ENCODE results near the gene DCAF4L1.

The DCAF4L1 gene

DNA sequence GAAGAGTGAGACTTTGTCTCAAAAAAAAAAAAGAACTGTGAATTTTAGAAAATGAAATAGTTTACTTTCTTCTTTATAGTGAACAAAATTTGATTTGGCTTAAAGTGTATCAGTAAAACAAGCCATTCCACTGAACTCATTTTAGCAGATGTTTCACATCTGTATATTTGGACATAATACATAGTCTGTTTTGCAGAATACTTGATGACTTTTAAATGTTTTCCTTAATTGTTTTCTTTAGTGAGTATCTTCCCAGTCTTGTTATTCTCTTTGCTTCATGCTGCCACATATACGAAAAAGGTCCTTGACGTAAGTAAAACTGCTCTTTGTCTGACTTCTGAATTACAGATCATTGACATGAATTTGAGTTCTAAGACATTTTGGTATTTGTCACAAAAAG, 38.0 kb upstream of the DCAF4L1 start:
- H3K9me3 ChIP-seq (ENCODE audit: insufficient read depth, low read length): no peaks in the 10 kb centered on the region
- TF ChIP-seq EZH2phosphoT487 (IDR thresholded peaks at IDR 0.05; ENCODE audit: low read depth): no peak
- TF ChIP-seq, protein P1, sequence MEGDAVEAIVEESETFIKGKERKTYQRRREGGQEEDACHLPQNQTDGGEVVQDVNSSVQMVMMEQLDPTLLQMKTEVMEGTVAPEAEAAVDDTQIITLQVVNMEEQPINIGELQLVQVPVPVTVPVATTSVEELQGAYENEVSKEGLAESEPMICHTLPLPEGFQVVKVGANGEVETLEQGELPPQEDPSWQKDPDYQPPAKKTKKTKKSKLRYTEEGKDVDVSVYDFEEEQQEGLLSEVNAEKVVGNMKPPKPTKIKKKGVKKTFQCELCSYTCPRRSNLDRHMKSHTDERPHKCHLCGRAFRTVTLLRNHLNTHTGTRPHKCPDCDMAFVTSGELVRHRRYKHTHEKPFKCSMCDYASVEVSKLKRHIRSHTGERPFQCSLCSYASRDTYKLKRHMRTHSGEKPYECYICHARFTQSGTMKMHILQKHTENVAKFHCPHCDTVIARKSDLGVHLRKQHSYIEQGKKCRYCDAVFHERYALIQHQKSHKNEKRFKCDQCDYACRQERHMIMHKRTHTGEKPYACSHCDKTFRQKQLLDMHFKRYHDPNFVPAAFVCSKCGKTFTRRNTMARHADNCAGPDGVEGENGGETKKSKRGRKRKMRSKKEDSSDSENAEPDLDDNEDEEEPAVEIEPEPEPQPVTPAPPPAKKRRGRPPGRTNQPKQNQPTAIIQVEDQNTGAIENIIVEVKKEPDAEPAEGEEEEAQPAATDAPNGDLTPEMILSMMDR (IDR thresholded peaks at IDR 0.05; ENCODE audit: low read depth, low read length): no peak
- H3K36me3 ChIP-seq (replicated peaks; ENCODE audit: low read depth, low read length): peaks cover 49% of the 10 kb centered on the region
- H2AFZ ChIP-seq (ENCODE audit: low read depth, low read length): no peak overlapping the region
- H3K4me3 ChIP-seq (ENCODE audit: low read length): no peak overlapping the region
- no peak overlapping the region for H3K27ac ChIP-seq (ENCODE audit: low read length)
- no peaks in the 10 kb centered on the region for H4K20me1 ChIP-seq (ENCODE audit: insufficient read depth, low read length)
- H3K4me1 ChIP-seq (ENCODE audit: low read length): no peaks in the 10 kb centered on the region
- H3K4me2 ChIP-seq (ENCODE audit: low read length): no peak overlapping the region
- peaks cover 54% of the 10 kb centered on the region for H3K79me2 ChIP-seq (ENCODE audit: low read length)
- H3K27me3 ChIP-seq (ENCODE audit: low read depth, low read length): no peaks in the 10 kb centered on the region
- H3K9ac ChIP-seq (ENCODE audit: low read length): no peak overlapping the region

DNA sequence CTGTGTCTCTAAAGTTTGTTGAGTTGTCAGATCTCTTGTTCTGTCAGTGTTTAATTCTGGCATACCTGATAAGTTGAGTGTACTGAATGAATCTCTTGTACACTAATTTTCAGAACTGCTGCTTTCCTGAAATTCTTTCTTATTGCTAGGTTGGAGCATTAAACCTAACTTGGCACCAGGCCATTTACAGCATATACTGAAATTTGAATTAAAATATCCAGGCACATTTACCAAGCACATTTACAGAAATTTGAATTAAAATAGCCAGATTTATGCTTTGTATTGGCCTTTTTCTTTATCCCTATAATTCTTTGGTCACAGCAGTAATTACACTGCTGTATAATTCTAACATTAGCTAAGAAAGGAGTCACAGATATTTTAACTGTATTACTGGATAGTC, 37.5 kb upstream of the DCAF4L1 start:
- H3K4me3 ChIP-seq (ENCODE audit: low read length): no peak overlapping the region
- no peaks in the 10 kb centered on the region for H3K4me1 ChIP-seq (ENCODE audit: low read length)
- peaks cover 44% of the 10 kb centered on the region for H3K36me3 ChIP-seq (replicated peaks; ENCODE audit: low read depth, low read length)
- no peaks in the 10 kb centered on the region for H3K27me3 ChIP-seq (ENCODE audit: low read depth, low read length)
- no peak for TF ChIP-seq EZH2phosphoT487 (IDR thresholded peaks at IDR 0.05; ENCODE audit: low read depth)
- TF ChIP-seq, protein P1 (IDR thresholded peaks at IDR 0.05; ENCODE audit: low read depth, low read length): no peak
- H4K20me1 ChIP-seq (ENCODE audit: insufficient read depth, low read length): no peaks in the 10 kb centered on the region
- H3K4me2 ChIP-seq (ENCODE audit: low read length): no peak overlapping the region
- peaks cover 49% of the 10 kb centered on the region for H3K79me2 ChIP-seq (ENCODE audit: low read length)
- no peak overlapping the region for H3K9ac ChIP-seq (ENCODE audit: low read length)
- no peak overlapping the region for H3K27ac ChIP-seq (ENCODE audit: low read length)
- no peak overlapping the region for H2AFZ ChIP-seq (ENCODE audit: low read depth, low read length)
- no peaks in the 10 kb centered on the region for H3K9me3 ChIP-seq (ENCODE audit: insufficient read depth, low read length)

DNA sequence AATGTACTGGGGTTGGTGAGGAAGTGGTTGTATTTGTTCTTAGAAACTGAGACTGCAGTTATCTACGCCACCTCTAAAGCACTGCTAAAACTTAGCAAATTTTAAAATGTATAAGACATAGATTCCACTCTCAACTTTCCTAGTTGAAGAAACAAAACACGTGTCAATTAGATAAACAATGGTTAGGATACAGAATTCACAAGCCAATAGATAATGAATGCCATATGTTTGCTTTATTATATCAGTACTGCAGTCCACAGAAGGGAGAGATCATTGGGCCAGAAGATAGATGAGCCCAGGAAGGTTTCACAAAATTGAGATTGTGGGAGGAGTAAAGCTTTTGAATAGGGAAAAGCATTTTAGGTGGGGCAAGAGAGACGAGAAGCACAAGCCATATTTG, 32.0 kb upstream of the DCAF4L1 start:
- H3K27me3 ChIP-seq (ENCODE audit: low read depth, low read length): no peaks in the 10 kb centered on the region
- H3K79me2 ChIP-seq (ENCODE audit: low read length): peaks cover 9% of the 10 kb centered on the region; the same call in 1 of the 2 replicates
- no peak overlapping the region for H2AFZ ChIP-seq (ENCODE audit: low read depth, low read length)
- no peaks in the 10 kb centered on the region for H4K20me1 ChIP-seq (ENCODE audit: insufficient read depth, low read length)
- TF ChIP-seq EZH2phosphoT487 (IDR thresholded peaks at IDR 0.05; ENCODE audit: low read depth): no peak
- TF ChIP-seq, protein P1 (IDR thresholded peaks at IDR 0.05; ENCODE audit: low read depth, low read length): no peak
- no peak overlapping the region for H3K4me2 ChIP-seq (ENCODE audit: low read length)
- no peak overlapping the region for H3K27ac ChIP-seq (ENCODE audit: low read length)
- H3K9ac ChIP-seq (ENCODE audit: low read length): no peak overlapping the region
- no peaks in the 10 kb centered on the region for H3K4me1 ChIP-seq (ENCODE audit: low read length)
- no peaks in the 10 kb centered on the region for H3K9me3 ChIP-seq (ENCODE audit: insufficient read depth, low read length)
- peaks cover 47% of the 10 kb centered on the region for H3K36me3 ChIP-seq (replicated peaks; ENCODE audit: low read depth, low read length)
- H3K4me3 ChIP-seq (ENCODE audit: low read length): no peak overlapping the region

DNA sequence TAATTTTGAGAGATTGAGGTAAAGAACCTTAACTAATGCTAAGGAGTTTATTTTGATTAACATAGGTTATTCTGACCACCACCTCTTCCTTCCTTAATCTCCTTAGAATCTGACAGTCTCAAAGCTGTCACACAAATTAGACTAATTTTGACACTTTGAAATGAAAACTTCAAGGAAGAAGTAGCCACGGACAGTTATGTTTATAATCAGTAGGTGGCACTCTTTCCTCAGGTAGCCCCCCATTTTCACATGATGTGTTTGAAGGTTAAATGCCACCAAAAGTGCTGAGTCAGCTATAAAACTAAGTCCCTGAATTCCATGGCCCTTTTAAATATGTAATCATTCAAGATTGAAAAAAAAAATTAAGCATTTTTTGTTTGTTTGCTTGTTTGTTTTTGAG, 23.9 kb upstream of the DCAF4L1 start:
- H2AFZ ChIP-seq (ENCODE audit: low read depth, low read length): no peak overlapping the region
- H3K9me3 ChIP-seq (ENCODE audit: insufficient read depth, low read length): no peaks in the 10 kb centered on the region
- TF ChIP-seq, protein P1 (IDR thresholded peaks at IDR 0.05; ENCODE audit: low read depth, low read length): peak; percentile 64
- TF ChIP-seq EZH2phosphoT487 (IDR thresholded peaks at IDR 0.05; ENCODE audit: low read depth): no peak
- H3K9ac ChIP-seq (ENCODE audit: low read length): no peak overlapping the region
- H3K4me3 ChIP-seq (ENCODE audit: low read length): no peak overlapping the region
- no peak overlapping the region for H3K4me2 ChIP-seq (ENCODE audit: low read length)
- H3K36me3 ChIP-seq (replicated peaks; ENCODE audit: low read depth, low read length): peaks cover 16% of the 10 kb centered on the region
- no peaks in the 10 kb centered on the region for H3K27me3 ChIP-seq (ENCODE audit: low read depth, low read length)
- H3K79me2 ChIP-seq (ENCODE audit: low read length): no peaks in the 10 kb centered on the region
- no peak overlapping the region for H3K27ac ChIP-seq (ENCODE audit: low read length)
- no peaks in the 10 kb centered on the region for H4K20me1 ChIP-seq (ENCODE audit: insufficient read depth, low read length)
- H3K4me1 ChIP-seq (ENCODE audit: low read length): no peaks in the 10 kb centered on the region

Data from OCI-LY3 (cell line).